Activated gamma-delta T cell (primary cell): ENCODE results near the gene BOLA3.
"Not testable (repeated sequence)": the region's sequence is repeated elsewhere in the genome, so short reads cannot be mapped to it uniquely, and the experiment has no call there.

Experiments used
- DNase-seq: peaks from one replicate; lab custom pipeline; 2025; lab: John Stamatoyannopoulos, UW

BOLA3 gene

DNA sequence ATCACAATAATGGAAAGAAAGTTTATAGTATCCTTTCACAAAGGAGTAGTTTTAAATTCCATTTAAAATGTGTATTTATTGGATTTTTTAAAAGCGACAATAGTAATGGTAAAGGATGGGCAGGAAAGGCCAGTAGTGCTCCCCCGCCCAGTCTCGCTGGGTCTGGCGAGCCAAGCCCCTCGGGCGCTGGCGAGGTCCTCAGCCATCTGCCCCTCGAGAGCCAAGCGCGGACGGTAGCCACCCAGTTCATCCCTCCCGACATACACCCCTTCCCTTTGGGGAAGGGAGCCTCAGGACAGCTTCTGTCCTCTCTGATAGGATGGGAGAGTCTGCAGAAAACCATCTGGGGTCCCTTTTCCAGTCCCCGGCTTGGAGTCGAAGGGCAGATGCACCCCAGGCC, 45.2 kb downstream of the BOLA3 start:
- no peak for DNase-seq

DNA sequence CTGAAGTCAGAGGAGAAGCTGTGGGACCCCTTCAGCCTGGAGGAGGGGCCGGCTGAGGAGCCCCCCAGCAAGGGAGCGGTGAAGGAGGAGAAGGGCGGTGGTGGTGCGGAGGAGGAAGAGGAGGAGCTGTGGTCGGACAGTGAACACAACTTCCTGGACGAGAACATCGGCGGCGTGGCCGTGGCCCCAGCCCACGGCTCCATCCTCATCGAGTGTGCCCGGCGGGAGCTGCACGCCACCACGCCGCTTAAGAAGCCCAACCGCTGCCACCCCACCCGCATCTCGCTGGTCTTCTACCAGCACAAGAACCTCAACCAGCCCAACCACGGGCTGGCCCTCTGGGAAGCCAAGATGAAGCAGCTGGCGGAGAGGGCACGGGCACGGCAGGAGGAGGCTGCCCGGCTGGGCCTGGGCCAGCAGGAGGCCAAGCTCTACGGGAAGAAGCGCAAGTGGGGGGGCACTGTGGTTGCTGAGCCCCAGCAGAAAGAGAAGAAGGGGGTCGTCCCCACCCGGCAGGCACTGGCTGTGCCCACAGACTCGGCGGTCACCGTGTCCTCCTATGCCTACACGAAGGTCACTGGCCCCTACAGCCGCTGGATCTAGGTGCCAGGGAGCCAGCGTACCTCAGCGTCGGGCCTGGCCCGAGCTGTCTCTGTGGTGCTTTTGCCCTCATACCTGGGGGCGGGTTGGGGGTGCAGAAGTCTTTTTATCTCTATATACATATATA, 46.0 kb downstream of the BOLA3 start:
- no peak for DNase-seq

DNA sequence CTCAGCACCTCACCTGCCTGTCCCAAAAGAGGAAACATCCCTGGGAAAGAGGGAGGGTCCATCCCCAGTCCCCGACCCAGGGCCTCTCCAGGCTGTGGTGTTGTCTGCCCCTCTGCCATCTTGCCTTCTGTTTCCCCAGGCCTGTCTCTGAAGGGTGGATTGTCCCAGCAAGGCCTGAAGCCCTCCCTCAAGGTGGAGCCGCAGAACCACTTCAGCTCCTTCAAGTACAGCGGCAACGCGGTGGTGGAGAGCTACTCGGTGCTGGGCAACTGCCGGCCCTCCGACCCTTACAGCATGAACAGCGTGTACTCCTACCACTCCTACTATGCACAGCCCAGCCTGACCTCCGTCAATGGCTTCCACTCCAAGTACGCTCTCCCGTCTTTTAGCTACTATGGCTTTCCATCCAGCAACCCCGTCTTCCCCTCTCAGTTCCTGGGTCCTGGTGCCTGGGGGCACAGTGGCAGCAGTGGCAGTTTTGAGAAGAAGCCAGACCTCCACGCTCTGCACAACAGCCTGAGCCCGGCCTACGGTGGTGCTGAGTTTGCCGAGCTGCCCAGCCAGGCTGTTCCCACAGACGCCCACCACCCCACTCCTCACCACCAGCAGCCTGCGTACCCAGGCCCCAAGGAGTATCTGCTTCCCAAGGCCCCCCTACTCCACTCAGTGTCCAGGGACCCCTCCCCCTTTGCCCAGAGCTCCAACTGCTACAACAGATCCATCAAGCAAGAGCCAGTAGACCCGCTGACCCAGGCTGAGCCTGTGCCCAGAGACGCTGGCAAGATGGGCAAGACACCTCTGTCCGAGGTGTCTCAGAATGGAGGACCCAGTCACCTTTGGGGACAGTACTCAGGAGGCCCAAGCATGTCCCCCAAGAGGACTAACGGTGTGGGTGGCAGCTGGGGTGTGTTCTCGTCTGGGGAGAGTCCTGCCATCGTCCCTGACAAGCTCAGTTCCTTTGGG, 47.2 kb downstream of the BOLA3 start:
- DNase-seq, result no peak

DNA sequence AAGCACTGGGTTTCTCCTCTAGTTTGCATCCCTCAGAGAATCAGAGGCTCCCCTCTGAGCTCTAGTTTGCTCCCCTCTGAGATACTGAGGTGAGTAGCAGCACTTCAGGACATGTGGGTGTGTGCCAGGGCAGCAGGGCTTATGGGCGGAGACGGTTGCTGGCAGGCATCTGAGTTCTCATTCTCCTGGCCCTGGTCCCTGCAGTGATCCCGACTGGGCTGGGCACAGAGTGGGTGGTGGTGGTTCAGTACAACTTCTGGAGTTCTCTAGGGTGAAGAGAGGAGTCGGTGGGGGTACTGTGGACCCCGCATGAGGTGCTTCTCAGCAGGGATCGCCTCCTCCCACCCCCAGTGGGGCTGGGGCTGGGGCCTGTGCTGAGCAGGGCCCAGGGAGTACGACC, 47.9 kb downstream of the BOLA3 start:
- no peak for DNase-seq

DNA sequence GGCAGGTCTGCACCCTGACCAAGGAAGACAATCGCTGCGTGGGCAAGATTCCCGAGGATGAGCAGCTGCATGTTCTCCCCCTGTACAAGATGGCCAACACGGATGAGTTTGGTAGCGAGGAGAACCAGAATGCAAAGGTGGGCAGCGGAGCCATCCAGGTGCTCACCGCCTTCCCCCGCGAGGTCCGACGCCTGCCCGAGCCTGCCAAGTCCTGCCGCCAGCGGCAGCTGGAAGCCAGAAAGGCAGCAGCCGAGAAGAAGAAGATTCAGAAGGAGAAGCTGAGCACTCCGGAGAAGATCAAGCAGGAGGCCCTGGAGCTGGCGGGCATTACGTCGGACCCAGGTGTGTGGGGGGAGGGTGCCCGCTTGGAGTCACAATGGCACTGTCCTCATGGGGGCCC, 48.4 kb downstream of the BOLA3 start:
- no peak for DNase-seq

DNA sequence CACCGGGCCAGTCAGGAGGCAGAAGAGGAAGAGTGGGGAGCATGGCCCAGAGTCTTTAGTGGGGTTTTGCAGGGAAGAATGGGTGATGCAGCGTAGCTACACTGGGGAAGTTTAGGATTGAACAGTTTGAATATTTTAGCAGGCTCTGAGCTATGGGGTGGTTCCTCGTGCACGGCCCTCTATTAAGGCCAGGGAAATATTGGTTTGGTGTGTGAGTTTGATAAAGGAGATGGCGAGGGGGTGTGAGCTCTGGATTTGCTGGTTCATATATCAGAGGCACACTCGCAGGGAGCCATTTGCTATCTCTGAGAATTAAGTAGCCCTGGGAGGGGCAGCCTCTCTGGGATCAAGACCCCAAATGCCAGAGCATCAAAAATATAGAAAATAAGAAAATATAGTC, 50.1 kb downstream of the BOLA3 start:
- DNase-seq, result no peak

DNA sequence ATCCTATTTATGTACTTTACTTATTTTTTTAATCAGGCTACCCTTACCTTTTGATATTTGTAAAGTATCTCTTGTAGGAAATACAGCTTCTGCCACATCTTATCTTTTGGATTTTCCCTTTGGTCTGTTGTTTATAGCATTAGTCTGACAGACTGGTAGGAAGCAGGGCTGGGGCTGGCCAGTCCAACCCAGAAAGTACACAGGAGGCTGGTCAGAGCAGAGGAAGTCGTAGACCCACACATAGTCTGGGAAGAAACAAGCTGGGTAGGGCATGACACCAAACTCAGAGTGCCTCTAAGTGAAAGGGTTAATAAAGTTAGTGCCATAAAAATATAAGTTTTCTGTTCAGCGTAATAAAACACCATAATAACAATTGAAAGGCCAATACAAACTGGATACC, 51.7 kb downstream of the BOLA3 start:
- DNase-seq, result no peak

DNA sequence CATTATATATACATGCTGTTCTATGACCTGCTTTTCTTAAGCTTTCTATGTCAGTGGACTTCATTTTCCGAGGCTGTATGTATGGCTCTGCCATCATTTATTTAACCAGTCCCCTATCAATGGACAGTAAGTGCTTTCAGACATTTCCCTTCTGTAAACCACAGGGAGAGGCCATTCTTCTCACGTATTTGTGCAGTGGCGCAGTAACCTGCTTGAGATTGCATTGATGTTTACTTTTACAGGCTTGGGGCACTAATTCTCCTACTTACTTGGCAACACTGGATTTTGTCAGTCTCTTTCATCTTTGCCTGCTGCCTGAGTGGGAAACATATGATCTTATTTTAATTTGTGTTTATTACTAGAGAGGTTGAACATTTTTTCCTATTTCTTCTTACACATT, 52.1 kb downstream of the BOLA3 start:
- DNase-seq, result no peak

DNA sequence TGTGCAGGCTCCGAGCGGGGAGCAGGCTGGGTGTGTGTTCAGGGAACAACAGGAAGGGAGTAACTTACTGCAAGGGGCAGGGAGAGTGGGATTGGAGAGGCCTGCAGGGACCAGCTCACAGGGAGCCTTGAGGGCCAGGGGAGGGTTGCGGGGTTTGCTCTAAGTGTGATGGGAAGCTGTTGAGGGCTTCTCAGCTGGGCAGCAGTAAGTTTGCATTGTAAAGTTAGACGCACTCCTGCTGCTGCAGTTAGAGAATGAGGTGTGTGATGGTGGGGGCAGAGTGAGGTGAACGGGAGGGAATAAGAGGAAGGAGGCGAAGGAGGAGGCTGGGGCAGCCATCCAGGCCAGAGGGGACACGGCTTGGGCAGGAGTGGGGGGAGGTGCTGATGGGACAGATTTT, 53.4 kb downstream of the BOLA3 start:
- no peak for DNase-seq

DNA sequence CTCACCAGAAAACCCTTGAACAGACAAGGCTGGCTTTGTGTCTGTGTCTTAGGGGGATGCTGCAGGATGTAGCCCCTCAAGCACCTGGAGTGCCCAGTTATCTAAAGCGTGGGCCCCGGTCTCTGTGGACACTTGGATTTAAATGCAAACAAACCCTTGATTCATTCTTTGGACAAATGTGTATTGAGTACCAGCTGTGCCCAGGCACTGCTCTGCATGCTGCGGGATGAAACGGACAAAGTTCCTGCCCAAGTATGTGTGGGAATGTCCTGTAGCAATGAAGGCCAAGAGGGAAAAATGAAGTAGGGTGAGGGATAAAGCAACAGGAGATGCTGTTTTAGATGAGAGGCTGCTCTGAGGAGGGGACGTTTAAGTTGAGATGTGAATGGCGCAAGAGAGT, 53.9 kb downstream of the BOLA3 start:
- DNase-seq, result no peak

DNA sequence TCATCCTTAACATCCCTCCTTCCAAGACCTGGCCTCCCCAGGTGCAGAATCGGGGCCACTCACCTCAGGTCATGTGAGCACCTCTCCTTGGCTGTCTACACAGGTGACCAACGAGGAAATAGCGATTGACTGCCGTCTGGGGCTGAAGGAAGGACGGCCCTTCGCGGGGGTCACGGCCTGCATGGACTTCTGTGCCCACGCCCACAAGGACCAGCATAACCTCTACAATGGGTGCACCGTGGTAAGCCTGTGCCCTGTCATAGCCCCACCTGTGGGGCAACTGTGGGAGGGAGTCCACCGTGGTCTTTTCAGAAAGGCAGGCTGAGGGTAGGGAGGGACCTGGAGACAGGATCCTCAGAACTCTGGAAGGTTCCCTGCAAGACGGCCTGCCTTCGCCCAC, 54.3 kb downstream of the BOLA3 start:
- no peak for DNase-seq

DNA sequence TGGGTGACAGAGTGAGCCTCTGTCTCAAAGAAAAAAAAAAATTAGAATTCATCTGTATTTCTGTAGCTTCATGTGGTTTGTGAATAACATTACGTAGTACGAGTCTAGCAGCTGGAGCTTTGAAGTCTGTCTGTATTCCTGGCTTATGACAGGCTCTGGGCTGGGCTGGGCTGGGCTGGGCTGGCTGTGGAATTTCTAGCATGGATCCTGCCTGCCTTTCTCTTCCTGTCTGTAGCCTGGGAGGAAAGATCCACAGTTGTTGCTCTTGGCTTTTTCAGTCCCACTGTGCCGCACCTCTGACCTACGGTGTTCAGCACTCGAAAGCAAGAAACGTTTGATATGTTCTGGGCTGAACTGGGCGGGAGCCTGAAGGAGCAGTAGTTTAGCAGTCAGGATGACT, 55.4 kb downstream of the BOLA3 start:
- no peak for DNase-seq

DNA sequence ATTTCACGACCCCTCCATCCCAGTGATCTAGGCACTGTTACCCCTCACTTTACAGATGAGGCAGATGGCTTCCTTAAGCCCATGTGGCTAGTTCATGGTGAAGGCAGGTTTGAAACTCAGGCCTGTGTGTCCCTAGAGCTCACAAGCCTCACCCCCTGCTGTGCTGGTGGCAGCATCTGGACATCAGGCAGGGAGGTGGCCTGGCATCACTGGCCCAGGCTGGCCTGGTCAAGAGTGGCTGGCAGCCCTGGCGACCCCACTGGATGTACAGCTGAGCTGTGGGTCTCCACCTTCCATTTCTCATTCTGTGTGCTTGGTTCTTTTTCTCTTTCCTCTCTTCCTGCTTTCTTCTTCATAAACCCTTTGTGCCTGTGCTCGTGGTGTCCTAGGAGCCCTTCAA, 56.3 kb downstream of the BOLA3 start:
- no peak for DNase-seq

DNA sequence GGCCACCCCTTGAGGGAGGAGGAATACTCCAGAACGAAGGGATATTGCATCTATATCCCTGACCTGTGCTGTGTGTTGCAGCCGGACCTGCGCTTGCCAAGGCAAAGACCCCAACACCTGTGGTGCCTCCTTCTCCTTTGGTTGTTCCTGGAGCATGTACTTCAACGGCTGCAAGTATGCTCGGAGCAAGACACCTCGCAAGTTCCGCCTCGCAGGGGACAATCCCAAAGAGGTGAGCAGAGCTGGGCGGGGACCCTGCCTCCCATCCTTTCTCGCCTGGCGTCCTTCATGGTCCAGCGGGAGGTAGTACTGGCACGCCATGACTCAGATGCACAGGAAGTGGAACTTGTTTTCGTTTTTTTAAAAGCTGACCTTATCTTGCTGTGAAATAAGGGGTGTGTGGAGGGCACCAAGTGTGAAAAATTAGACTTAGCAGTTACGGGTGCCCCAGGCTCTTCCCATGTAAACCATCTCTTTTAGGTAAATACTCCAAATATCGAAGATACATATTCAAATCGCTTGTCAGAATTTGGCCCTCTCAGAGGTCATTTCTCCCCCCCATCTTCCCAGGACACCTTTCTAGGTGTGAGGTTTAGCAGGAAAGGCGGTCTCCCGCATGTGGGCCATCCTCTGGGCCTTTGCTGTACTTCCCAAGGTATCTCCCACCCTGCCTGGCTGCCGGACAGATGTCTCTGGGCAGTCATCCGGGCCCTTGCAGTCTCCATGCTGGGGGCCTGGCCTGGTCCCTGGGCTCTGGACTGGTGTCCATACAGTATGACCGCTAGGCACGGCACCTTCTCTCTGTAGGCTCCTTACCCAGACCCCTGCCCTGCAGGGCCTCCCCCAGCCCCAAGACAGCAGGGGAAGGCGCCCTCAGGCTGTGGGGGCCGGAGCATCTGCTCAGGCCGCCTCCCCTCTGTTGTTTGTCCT, 57.6 kb downstream of the BOLA3 start:
- no peak for DNase-seq

DNA sequence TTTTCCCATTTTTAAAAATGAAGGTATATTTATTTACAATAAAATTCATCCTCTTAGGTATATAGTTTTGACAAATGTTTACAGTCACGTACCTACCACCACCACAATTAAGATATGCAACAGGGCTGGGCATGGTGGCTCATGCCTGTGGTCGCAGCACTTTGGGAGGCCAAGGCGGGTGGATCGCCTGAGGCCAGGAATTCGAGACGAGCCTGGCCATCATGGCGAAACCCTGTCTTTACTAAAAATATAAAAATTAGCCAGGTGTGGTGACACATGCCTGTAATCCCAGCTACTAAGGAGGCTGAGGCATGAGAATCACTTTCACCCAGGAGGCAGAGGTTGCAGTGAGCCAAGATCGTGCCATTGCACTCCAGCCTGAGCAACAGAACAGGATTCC, 59.0 kb downstream of the BOLA3 start:
- not testable (repeated sequence) for DNase-seq

DNA sequence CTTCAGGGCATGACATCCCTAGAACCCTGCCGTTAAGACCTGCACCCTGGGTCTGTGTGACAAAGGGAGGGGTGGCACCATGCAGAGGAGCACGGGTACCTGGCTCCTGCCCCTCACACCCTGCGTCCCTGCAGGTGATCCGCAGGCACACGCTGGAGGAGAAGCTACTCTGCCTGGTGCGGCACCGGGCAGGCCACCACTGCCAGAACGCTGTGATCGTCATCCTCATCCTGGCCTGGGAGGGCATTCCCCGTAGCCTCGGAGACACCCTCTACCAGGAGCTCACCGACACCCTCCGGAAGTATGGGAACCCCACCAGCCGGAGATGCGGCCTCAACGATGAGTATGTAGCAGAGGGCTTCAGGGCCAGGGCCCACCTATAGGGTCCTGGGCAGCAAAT, 60.0 kb downstream of the BOLA3 start:
- no peak for DNase-seq

DNA sequence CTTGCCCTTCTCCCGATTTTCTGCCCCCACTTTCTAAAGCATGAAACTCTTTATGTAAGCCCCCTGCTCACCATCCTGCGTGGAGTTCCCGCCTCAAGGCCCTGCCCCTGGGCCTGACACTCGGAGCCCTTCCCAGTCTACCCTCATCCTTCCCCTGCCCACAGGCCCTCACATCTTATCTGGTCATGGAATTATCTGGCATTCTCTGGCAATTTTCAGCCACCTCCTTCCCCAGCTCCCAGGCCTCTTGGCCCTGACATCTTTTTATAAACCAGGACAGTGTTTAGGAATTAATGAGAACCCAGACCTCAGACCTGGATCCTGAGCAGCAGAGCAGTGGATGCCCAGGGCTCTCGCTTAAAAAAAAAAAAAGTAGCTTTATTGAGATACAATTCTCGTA, 61.7 kb downstream of the BOLA3 start:
- no peak for DNase-seq
